Smooth muscle cell (in vitro differentiated cells): ENCODE data around the gene TBC1D30. TPM values are rescaled to one million over a fixed set of nuclear protein-coding genes. Genes with fewer than 3 reads are reported as not detected.

ENCODE experiments used
- DNase-seq: peaks from one replicate; lab custom pipeline; 2025; ENCODE audit not compliant: unreplicated experiment; lab: John Stamatoyannopoulos, UW
- H2AFZ ChIP-seq: fragments of 200-600 bp; sonication (generic); 2 replicates; pipeline ENCODE4 v1.6.0; 2016; ENCODE audit warnings: antibody characterized with exemption, low read depth, mild to moderate bottlenecking
- H3F3A ChIP-seq: fragments of 200-600 bp; sonication (generic); 2 replicates; pipeline ENCODE4 v1.6.0; 2017; ENCODE audit warnings: antibody characterized with exemption, low read depth
- H3K27ac ChIP-seq: fragments of 200-600 bp; sonication (generic); 2 replicates; pipeline ENCODE4 v1.5.1; 2016; ENCODE audit warnings: low read depth, mild to moderate bottlenecking
- H3K27me3 ChIP-seq: fragments of 200-600 bp; sonication (generic); 2 replicates; pipeline ENCODE4 v1.6.1; 2016; ENCODE audit warnings: low read depth, mild to moderate bottlenecking
- H3K36me3 ChIP-seq: fragments of 200-600 bp; sonication (generic); 2 replicates; pipeline ENCODE4 v1.5.1; 2016; ENCODE audit warnings: low read depth
- H3K4me1 ChIP-seq: fragments of 200-600 bp; sonication (generic); 2 replicates; pipeline ENCODE4 v1.5.1; 2016; ENCODE audit warnings: low read depth
- H3K4me2 ChIP-seq: fragments of 200-600 bp; sonication (generic); 2 replicates; pipeline ENCODE4 v1.6.0; 2016; ENCODE audit warnings: mild to moderate bottlenecking
- H3K4me3 ChIP-seq: fragments of 200-600 bp; sonication (generic); 2 replicates; pipeline ENCODE4 v1.5.1; 2016; ENCODE audit warnings: mild to moderate bottlenecking
- H3K79me2 ChIP-seq: fragments of 200-600 bp; sonication (generic); 2 replicates; pipeline ENCODE4 v1.6.0; 2016; ENCODE audit warnings: low read depth, mild to moderate bottlenecking
- H3K9ac ChIP-seq: fragments of 200-600 bp; sonication (generic); 2 replicates; pipeline ENCODE4 v1.6.0; 2016; ENCODE audit warnings: low read depth
- H3K9me3 ChIP-seq: fragments of 200-600 bp; sonication (generic); replicated peaks from 2 replicates; pipeline ENCODE4 v1.5.1; 2016; ENCODE audit warnings: low read depth
- H4K20me1 ChIP-seq: fragments of 200-600 bp; sonication (generic); 2 replicates; pipeline ENCODE4 v1.6.0; 2016; ENCODE audit warnings: low read depth
- CTCF ChIP-seq: fragments of 200-600 bp; sonication (generic); IDR thresholded peaks from 2 replicates; pipeline ENCODE4 v1.5.1; 2017; ENCODE audit warnings: borderline replicate concordance, mild to moderate bottlenecking, antibody characterized with exemption; ENCODE audit not compliant: insufficient read depth, poor library complexity, severe bottlenecking
- WGBS: methylation state at CpG from one replicate; pipeline ENCODE4 v1.1.7; 2016; ENCODE audit warnings: low lambda C conversion rate; 5-methylcytosine and 5-hydroxymethylcytosine counted together
- polyA plus RNA-seq: library from polyadenylated mRNA; unstranded; fragments of >200 nt; fragmentation: Nextera tagmentation; extraction: Ambion mirVana; gene quantifications from 2 replicates; pipeline ENCODE4 v1.2.1, GENCODE V29; 2016
- total RNA-seq: library from RNA; depleted of rRNA; stranded (reverse); fragments of >200 nt; gene quantifications from 2 replicates; pipeline ENCODE4 v1.2.3, GENCODE V29; 2014

The TBC1D30 gene
- total and polyA plus RNA-seq, 2 experiments from 2014 or later = 0.67 to 2.3 TPM

DNA sequence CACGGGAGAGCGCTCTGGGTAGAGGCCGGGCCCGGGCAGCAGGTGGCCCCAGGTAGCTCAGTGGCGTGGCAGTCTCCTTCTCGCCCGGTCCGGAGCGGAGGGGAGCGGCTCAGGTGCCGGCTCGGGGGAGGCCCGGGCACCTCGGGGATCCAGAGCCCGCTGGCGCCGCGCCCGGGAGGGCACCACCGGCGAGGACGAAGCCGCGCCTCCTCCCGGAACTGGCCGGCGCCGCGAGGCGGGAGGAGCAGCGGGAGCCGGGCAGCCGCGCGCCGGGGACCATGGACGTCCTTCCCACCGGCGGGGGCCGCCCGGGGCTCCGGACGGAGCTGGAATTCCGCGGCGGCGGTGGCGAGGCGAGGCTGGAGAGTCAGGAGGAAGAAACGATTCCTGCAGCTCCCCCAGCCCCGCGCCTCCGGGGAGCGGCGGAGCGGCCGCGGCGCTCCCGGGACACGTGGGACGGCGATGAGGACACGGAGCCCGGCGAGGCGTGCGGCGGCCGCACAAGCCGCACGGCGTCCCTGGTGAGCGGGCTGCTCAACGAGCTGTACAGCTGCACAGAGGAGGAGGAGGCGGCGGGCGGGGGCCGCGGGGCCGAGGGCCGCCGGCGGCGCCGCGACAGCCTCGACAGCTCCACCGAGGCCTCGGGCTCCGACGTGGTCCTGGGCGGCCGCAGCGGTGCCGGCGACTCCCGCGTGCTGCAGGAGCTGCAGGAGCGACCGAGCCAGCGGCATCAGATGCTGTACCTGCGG is 43.7 kb upstream of the TBC1D30 start:
- no peaks in the 10 kb centered on the region for H3K9me3 ChIP-seq
- no peak for DNase-seq
- no peak overlapping the region for H3K27ac ChIP-seq
- no peaks in the 10 kb centered on the region for H4K20me1 ChIP-seq
- H3K4me1 ChIP-seq = peaks cover 20% of the 10 kb centered on the region
- peak overlapping the region; percentile 84 for H2AFZ ChIP-seq
- H3K4me2 ChIP-seq = peak overlapping the region; percentile 89
- no peak overlapping the region for H3K9ac ChIP-seq
- H3K79me2 ChIP-seq = no peaks in the 10 kb centered on the region
- no peaks in the 10 kb centered on the region for H3K36me3 ChIP-seq
- WGBS = 2% methylated on average over 67 of the region's 103 CpGs
- peak overlapping the region; percentile 53 for H3K4me3 ChIP-seq
- H3F3A ChIP-seq = no peaks in the 10 kb centered on the region
- TF ChIP-seq CTCF = no peak
- H3K27me3 ChIP-seq = peaks cover 92% of the 10 kb centered on the region

- 13% methylated on average over 39 of the region's 39 CpGs for WGBS
- no peaks in the 10 kb centered on the region for H4K20me1 ChIP-seq
- no peaks in the 10 kb centered on the region for H3K79me2 ChIP-seq
- H3K36me3 ChIP-seq = no peaks in the 10 kb centered on the region
- H3K9me3 ChIP-seq = no peaks in the 10 kb centered on the region
- H3F3A ChIP-seq = no peaks in the 10 kb centered on the region
- peak overlapping the region; percentile 53 for H3K4me3 ChIP-seq
- no peak for DNase-seq
- H3K9ac ChIP-seq = no peak overlapping the region
- peak overlapping the region; percentile 84 for H2AFZ ChIP-seq
- no peak for TF ChIP-seq CTCF
- H3K4me2 ChIP-seq = peak overlapping the region; percentile 89
- peaks cover 85% of the 10 kb centered on the region for H3K27me3 ChIP-seq
- H3K27ac ChIP-seq = no peak overlapping the region
- H3K4me1 ChIP-seq = peaks cover 20% of the 10 kb centered on the region
Measured at GRCh38 chr12:64781280-64782190, 42.9 kb upstream of the TBC1D30 start.

GRCh38 chr12:64782191-64782876 is 42.1 kb upstream of the TBC1D30 start:
- Histone ChIP-seq H3K9ac (no peak overlapping the region), H3K4me1 (peaks cover 20% of the 10 kb centered on the region), H3K9me3 (no peaks in the 10 kb centered on the region), H3K27ac (no peak overlapping the region), H3K4me3 (no peak overlapping the region), H2AFZ (no peak overlapping the region), H3K79me2 (no peaks in the 10 kb centered on the region), H3K27me3 (peaks cover 77% of the 10 kb centered on the region), H3K36me3 (no peaks in the 10 kb centered on the region), H3K4me2 (no peak overlapping the region), H4K20me1 (no peaks in the 10 kb centered on the region), H3F3A (no peaks in the 10 kb centered on the region)
- no peak for DNase-seq
- no peak for TF ChIP-seq CTCF
- 87% methylated on average over 6 of the region's 6 CpGs for WGBS
